ENCODE measurements around the gene BCR. TPM values are rescaled to one million over a fixed set of nuclear protein-coding genes. Genes with fewer than 3 reads are reported as not detected.
A peak's percentile ranks its signal among the peaks of the same experiment; 100 is the strongest.

Gene BCR
- total RNA-seq, 3 donors from 2014 or later, result 43.6 to 56.0 (median 49.5) TPM

DNA sequence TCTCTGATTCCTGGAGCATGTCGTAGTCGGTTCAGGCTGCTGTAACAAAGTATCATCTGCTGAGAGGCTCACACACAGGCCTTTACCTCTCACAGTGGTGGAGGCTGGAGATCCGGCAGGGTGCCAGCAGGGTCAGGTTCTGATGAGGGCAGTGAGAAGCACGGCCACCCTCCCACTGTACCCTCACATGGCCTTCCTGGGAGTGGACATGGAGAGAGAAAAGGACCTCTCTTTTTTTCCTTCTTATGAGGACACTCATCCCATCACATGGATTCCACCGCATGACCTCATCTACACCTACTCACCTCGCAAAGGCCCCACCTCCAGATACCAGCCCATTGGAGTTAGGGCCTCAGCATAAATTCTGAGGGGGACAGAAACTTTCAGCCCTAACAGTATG, 99.5 kb downstream of the BCR start:
- DNase-seq (peak in 1 of 3 donors; percentile 25), ATAC-seq (no peak)
- intact Hi-C loops (cut with DNase I, micrococcal nuclease), result loop anchor here (2.0 to 5.0 kb wide), 2 partner anchors 101 to 102 kb away; no protein-coding TSS in a partner anchor
- no peaks in the 10 kb centered on the region for H3K9me3 ChIP-seq
- H3K4me1 ChIP-seq (ENCODE audit: low read depth), result peaks cover 23% of the 10 kb centered on the region
- no peak overlapping the region for H3K4me3 ChIP-seq
- no peaks in the 10 kb centered on the region for H3K36me3 ChIP-seq (ENCODE audit: low read depth)
- TF ChIP-seq, protein P1, sequence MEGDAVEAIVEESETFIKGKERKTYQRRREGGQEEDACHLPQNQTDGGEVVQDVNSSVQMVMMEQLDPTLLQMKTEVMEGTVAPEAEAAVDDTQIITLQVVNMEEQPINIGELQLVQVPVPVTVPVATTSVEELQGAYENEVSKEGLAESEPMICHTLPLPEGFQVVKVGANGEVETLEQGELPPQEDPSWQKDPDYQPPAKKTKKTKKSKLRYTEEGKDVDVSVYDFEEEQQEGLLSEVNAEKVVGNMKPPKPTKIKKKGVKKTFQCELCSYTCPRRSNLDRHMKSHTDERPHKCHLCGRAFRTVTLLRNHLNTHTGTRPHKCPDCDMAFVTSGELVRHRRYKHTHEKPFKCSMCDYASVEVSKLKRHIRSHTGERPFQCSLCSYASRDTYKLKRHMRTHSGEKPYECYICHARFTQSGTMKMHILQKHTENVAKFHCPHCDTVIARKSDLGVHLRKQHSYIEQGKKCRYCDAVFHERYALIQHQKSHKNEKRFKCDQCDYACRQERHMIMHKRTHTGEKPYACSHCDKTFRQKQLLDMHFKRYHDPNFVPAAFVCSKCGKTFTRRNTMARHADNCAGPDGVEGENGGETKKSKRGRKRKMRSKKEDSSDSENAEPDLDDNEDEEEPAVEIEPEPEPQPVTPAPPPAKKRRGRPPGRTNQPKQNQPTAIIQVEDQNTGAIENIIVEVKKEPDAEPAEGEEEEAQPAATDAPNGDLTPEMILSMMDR (IDR thresholded peaks at IDR 0.05), result no peak

DNA sequence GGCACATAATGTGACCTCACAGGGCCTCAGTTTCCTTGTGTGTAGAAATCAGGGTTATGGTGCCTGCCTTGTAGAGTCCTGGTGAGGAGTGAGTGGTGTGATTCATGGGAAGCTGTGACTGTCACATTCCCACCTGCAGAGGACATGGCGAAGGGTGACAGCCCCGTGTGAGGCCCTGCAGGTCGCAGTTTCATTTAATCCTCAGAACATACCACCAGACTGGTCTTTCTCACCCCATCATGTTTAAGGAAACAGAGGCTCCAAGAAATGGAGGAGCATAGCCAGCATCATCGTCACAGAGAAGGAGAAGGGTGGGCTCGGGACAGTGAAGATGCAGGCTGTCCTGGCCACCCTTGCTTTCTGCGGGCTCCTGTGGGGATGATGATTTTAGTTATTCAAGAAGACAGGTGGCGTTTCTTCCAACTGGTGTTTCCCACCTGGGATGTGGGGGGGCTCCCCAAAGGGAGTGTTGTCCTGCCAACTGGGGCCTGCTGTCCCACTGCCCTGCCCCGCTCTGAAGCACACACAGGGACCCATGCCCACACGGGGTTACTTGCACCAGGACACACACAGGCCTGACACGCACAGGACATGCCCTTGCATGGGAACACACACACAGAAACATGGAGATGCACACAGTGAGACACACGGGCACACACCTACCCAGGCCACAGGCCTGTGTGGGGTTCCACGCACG, 100.2 kb downstream of the BCR start:
- intact Hi-C loops (cut with DNase I, micrococcal nuclease), result loop anchor here in 1 of 2 donors (5.0 kb wide), 1 partner anchor 103 kb away; no protein-coding TSS in a partner anchor
- Histone ChIP-seq H3K4me3 (no peak overlapping the region), H3K9me3 (no peaks in the 10 kb centered on the region), H3K36me3 (ENCODE audit: low read depth) (no peaks in the 10 kb centered on the region), H3K4me1 (ENCODE audit: low read depth) (peaks cover 23% of the 10 kb centered on the region)
- TF ChIP-seq, protein P1 (IDR thresholded peaks at IDR 0.05), result no peak
- ATAC-seq (no peak), DNase-seq (no peak)

DNA sequence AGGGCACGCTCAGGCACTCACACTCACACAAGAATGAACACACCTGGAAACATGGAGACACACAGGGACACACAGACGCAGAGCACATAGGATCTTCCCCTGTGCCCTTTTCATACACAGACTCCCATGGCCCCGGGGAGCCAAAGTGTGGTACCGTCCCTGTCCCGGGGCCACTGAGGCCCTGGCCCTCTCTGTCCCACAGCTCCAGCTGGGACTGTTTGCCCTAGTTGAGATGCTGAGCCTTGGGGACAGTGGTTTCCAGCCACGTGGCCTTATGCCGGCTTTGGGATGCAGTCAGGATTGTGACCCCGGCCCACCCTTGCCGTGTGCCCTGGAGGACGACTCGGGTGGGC, 100.7 kb downstream of the BCR start:
- intact Hi-C loops (cut with DNase I, micrococcal nuclease), result loop anchor here in 1 of 2 donors (5.0 kb wide), 1 partner anchor 104 kb away; no protein-coding TSS in a partner anchor

DNA sequence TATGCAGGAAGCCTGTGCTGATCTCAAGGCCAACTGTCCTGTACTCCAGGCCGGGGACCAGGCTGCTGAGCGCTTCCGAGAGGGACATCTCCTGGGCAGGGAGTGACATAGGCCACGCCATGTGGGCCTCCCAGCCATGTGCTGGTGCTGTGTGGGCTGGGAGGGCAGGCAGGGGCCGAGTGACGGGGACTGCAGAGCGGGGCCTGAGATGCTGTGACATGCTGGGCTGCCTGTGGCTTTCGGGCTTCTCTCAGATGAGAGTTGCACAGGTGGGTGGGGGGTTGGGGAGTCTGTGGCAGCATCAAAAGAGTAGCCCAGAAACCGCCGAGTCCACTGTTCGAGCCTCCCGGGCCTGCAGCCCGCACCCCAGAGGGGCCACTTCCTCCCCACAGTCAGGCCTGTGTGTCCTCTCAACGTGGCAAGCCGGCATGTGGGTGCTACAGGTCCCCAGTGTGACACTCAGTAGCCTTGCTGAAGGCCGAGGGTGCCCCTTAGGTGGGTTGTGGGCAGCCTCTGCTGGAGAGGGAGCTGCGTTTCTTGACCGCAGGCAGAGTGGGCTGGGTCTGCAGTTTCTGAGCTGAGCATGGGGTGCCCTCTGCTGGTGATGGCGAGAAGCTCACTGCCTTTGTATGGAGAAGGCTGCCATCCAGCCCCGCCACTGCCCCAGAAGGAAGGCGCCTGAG, 101.2 kb downstream of the BCR start:
- no peak overlapping the region for H3K4me3 ChIP-seq
- TF ChIP-seq, protein P1 (IDR thresholded peaks at IDR 0.05), result peak; percentile 90
- H3K9me3 ChIP-seq, result no peaks in the 10 kb centered on the region
- H3K4me1 ChIP-seq (ENCODE audit: low read depth), result peaks cover 23% of the 10 kb centered on the region
- ATAC-seq (peak; percentile 72), DNase-seq (peak; percentile 82 to 92 (median 89))
- no peaks in the 10 kb centered on the region for H3K36me3 ChIP-seq (ENCODE audit: low read depth)
- intact Hi-C loops (cut with DNase I, micrococcal nuclease), result loop anchor here in 1 of 2 donors (5.0 kb wide), 1 partner anchor 104 kb away; no protein-coding TSS in a partner anchor

More for the DNA sequence above, 100.7 kb downstream of the BCR start:
- TF ChIP-seq, protein P1 (IDR thresholded peaks at IDR 0.05), result no peak
- peaks cover 23% of the 10 kb centered on the region for H3K4me1 ChIP-seq (ENCODE audit: low read depth)
- no peak overlapping the region for H3K4me3 ChIP-seq
- H3K9me3 ChIP-seq, result no peaks in the 10 kb centered on the region
- no peaks in the 10 kb centered on the region for H3K36me3 ChIP-seq (ENCODE audit: low read depth)
- ATAC-seq (no peak), DNase-seq (no peak)

DNA sequence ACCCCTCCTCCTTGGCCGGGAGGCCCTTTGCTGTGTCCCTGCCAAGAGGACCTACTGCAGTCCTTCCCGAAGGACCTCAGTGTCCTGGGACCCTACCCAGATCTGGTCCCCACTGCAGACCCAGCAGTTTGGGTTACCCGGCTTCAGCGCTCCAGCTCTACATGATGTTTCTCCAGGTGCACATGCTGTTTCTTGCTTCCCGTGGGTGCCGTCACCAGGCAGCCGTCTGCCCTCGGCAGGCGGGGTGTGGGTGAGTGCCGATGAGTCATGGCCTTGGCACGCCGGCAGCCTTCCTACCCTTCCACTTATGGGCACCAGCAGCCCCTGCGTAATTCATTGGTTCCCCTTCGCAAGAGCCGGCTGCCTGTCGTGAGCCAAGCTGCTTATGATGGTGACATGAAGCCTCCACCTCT, 101.8 kb downstream of the BCR start:
- H3K36me3 ChIP-seq (ENCODE audit: low read depth), result no peaks in the 10 kb centered on the region

More for the DNA sequence above, 101.8 kb downstream of the BCR start:
- ATAC-seq (peak; percentile 21), DNase-seq (peak in 1 of 3 donors; percentile 58)
- H3K9me3 ChIP-seq, result no peaks in the 10 kb centered on the region
- H3K4me3 ChIP-seq, result no peak overlapping the region
- TF ChIP-seq, protein P1 (IDR thresholded peaks at IDR 0.05), result no peak
- intact Hi-C loops (cut with DNase I, micrococcal nuclease), result loop anchor here in 1 of 2 donors (5.0 kb wide), 1 partner anchor 105 kb away; no protein-coding TSS in a partner anchor
- H3K4me1 ChIP-seq (ENCODE audit: low read depth), result peaks cover 23% of the 10 kb centered on the region

Data from mucosa of descending colon (tissue), 3 donors.